CD14-positive monocyte (primary cell): Measurements from ENCODE around the gene USP3. TPM values are rescaled to one million over a fixed set of nuclear protein-coding genes. Genes with fewer than 3 reads are reported as not detected.

Experiments used
- DNase-seq, 3 donors: peaks; one replicate each; pipeline ENCODE4 v3.0.0-alpha.2; 2011 to 2022
- H2AFZ ChIP-seq: 2 replicates; pipeline ENCODE4 v1.6.0; 2012; ENCODE audit warnings: mild to moderate bottlenecking, low read depth, low read length, inconsistent platforms; ENCODE audit not compliant: insufficient read depth, poor library complexity, severe bottlenecking
- H3K27ac ChIP-seq, 2 donors: 1 replicate in 1 of 2; 2 replicates in 1 of 2; pipeline ENCODE4 v1.5.1; 2012 to 2013; ENCODE audit warnings: low read length in 2 of 2, control low read depth in 1 of 2, inconsistent platforms in 1 of 2, low read depth in 1 of 2, mild to moderate bottlenecking in 1 of 2
- H3K27me3 ChIP-seq, 2 donors: one replicate each; pipeline versions ENCODE4 v1.6.0 to v1.6.1; 2011 to 2013; ENCODE audit warnings: low read length in 2 of 2; ENCODE audit not compliant: control insufficient read depth in 2 of 2, insufficient read depth in 2 of 2
- H3K36me3 ChIP-seq, 2 donors: replicated peaks in 1 of 2; 1 replicate in 1 of 2; 2 replicates in 1 of 2; pipeline versions ENCODE4 v1.5.1 to v1.6.1; 2012 to 2013; ENCODE audit warnings: low read length in 2 of 2, control low read depth in 1 of 2, inconsistent platforms in 1 of 2, mild to moderate bottlenecking in 1 of 2; ENCODE audit not compliant: insufficient read depth in 2 of 2, control insufficient read depth in 1 of 2
- H3K4me1 ChIP-seq, 2 donors: 1 replicate in 1 of 2; 2 replicates in 1 of 2; pipeline versions ENCODE4 v1.5.1 to v1.6.1; 2012 to 2013; ENCODE audit warnings: low read length in 2 of 2, control low read depth in 1 of 2, inconsistent platforms in 1 of 2, mild to moderate bottlenecking in 1 of 2, moderate library complexity in 1 of 2; ENCODE audit not compliant: insufficient read depth in 2 of 2, control insufficient read depth in 1 of 2
- H3K4me2 ChIP-seq: replicated peaks from 2 replicates; pipeline ENCODE3; 2012; ENCODE audit warnings: low read length, moderate library complexity, mild to moderate bottlenecking; ENCODE audit not compliant: poor library complexity, severe bottlenecking; ENCODE audit errors: extremely low read depth
- H3K4me3 ChIP-seq, 3 experiments: fragments of 200-600 bp in 1 of 3; sonication (generic) in 1 of 3; replicated peaks in 1 of 3; 1 replicate in 2 of 3; 2 replicates in 1 of 3; pipeline ENCODE4 v1.5.1; 2011 to 2013; ENCODE audit warnings: low read length in 3 of 3, mild to moderate bottlenecking in 3 of 3, control low read depth in 2 of 3, low read depth in 2 of 3, inconsistent platforms in 1 of 3, moderate library complexity in 1 of 3
- H3K79me2 ChIP-seq: 2 replicates; pipeline ENCODE4 v1.6.0; 2012; ENCODE audit warnings: mild to moderate bottlenecking, control low read depth, inconsistent platforms, low read length, moderate library complexity; ENCODE audit not compliant: insufficient read depth
- H3K9ac ChIP-seq: 2 replicates; pipeline ENCODE4 v1.6.0; 2017; ENCODE audit warnings: low read length, mild to moderate bottlenecking; ENCODE audit not compliant: insufficient read depth, poor library complexity, severe bottlenecking
- H3K9me3 ChIP-seq, 2 donors: replicated peaks in 1 of 2; 1 replicate in 1 of 2; 2 replicates in 1 of 2; pipeline versions ENCODE4 v1.5.1 to v1.6.1; 2012 to 2013; ENCODE audit warnings: low read length in 2 of 2, control low read depth in 1 of 2; ENCODE audit not compliant: control insufficient read depth in 1 of 2, insufficient read depth in 1 of 2
- H4K20me1 ChIP-seq: 2 replicates; pipeline ENCODE4 v1.6.0; 2012; ENCODE audit warnings: mild to moderate bottlenecking, low read length, control low read depth, moderate library complexity; ENCODE audit not compliant: insufficient read depth
- H3K27ac Mint-ChIP-seq, 7 donors: one replicate each; pipeline ENCODE4 v1.8.0; 2020; ENCODE audit warnings: mild to moderate bottlenecking in 7 of 7, mixed read lengths in 7 of 7, moderate library complexity in 6 of 7, inconsistent platforms in 2 of 7
- H3K27me3 Mint-ChIP-seq, 3 donors: one replicate each; pipeline ENCODE4 v1.8.0; 2021 to 2022; ENCODE audit warnings: low read depth in 3 of 3, mild to moderate bottlenecking in 3 of 3, mixed read lengths in 3 of 3, moderate library complexity in 3 of 3, inconsistent platforms in 1 of 3
- H3K36me3 Mint-ChIP-seq, 2 donors: one replicate each; pipeline ENCODE4 v1.8.0; 2020; ENCODE audit warnings: mixed read lengths in 2 of 2, inconsistent platforms in 1 of 2, mild to moderate bottlenecking in 1 of 2
- H3K4me1 Mint-ChIP-seq: one replicate; pipeline ENCODE4 v1.8.0; 2020; ENCODE audit warnings: mild to moderate bottlenecking, mixed read lengths
- H3K4me3 Mint-ChIP-seq, 2 donors: one replicate each; pipeline ENCODE4 v1.8.0; 2020; ENCODE audit warnings: mild to moderate bottlenecking in 2 of 2, mixed read lengths in 2 of 2, moderate library complexity in 1 of 2
- H3K9me3 Mint-ChIP-seq, 7 donors: one replicate each; pipeline ENCODE4 v1.8.0; 2020 to 2022; ENCODE audit warnings: mixed read lengths in 7 of 7, mild to moderate bottlenecking in 6 of 7, moderate library complexity in 6 of 7, inconsistent platforms in 2 of 7
- CTCF ChIP-seq: fragments of 200-600 bp; IDR thresholded peaks from one replicate; pipeline ENCODE4 v1.8.0; 2022; ENCODE audit warnings: antibody characterized with exemption, mild to moderate bottlenecking
- WGBS: methylation state at CpG from one replicate; pipeline ENCODE4 v1.1.5; 2013; ENCODE audit warnings: missing lambda C conversion rate; ENCODE audit not compliant: insufficient coverage; 5-methylcytosine and 5-hydroxymethylcytosine counted together
- intact Hi-C, 2 donors: fragments of 100-400 bp; cut with micrococcal nuclease; formaldehyde crosslinking; loops; one replicate each; pipeline versions ENCODE4 v1.15.0 to v1.15.1; 2023
- polyA plus RNA-seq, 3 donors: library from polyadenylated mRNA; depleted of rRNA in 1 of 3; unstranded in 2 of 3; stranded (reverse) in 1 of 3; fragments of 300-500 nt in 2 of 3; fragments of >200 nt in 1 of 3; fragmentation: Illumina TruSeq in 2 of 3; gene quantifications; 1 replicate in 2 of 3; 2 replicates in 1 of 3; pipeline ENCODE4 v1.2.3, GENCODE V29; 2012 to 2021

The USP3 gene
- polyA plus RNA-seq, 3 donors = 91.4 to 167 (median 122) TPM

DNA sequence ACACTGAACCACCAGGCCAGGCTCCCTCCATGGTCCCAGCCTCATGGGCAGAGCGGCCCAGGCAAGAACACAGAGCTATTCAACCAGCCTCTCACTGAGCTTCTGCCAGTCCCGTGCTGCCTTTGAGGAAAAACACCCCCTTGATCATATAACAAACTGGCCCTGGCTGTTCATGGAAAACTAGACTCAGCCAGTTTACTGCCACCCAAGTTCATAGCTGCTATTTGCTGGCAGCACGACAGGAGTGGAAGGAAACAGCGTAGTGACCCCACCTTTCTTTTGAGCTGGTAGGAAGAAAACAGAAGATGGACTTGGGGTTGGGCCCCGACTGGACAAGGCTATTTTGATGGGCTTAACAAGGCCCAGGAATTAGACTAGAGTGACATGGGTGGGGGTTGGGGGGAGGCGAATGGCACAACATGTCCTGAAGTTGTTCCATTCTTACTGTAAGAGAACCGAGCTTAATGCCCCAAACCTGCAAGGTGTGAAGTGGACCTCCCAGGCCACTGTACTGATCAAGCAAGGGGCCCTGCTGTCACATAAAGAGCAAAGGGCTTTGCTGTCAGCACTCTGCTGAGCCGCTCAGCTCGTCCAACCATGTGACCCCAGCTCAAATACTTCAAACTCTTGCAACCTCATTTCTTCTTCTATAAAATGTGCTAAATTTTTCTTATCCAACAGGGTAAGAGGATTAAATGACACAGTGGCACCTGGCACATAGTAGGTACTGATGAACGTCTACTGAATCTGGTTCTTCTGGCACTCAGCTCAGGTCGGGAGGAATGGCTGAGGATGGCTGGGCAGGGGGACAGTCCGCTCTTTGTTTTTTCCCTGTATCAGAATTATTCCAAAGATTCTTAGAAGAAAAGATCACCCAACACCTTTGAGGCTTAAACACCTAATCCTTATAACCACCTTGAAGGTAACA is 94.3 kb downstream of the USP3 start:
- H3K79me2 ChIP-seq = no peaks in the 10 kb centered on the region
- H3K36me3 ChIP-seq = peaks cover 6 to 11% of the 10 kb centered on the region in 2 donors
- peak overlapping the region; percentile 80 to 91 for H3K4me3 Mint-ChIP-seq
- H3K9me3 Mint-ChIP-seq = no peaks in the 10 kb centered on the region
- WGBS = 84% methylated on average over 9 of the region's 12 CpGs
- peak overlapping the region in 1 of 3 experiments; percentile 91 for H3K4me3 ChIP-seq
- H3K27me3 ChIP-seq = no peaks in the 10 kb centered on the region
- H2AFZ ChIP-seq = peak overlapping the region; percentile 90
- no peak overlapping the region for H3K9ac ChIP-seq
- H3K9me3 ChIP-seq = no peaks in the 10 kb centered on the region
- H4K20me1 ChIP-seq = peaks cover 40% of the 10 kb centered on the region
- peaks cover 57% of the 10 kb centered on the region for H3K4me1 Mint-ChIP-seq
- no peak for TF ChIP-seq CTCF
- H3K27ac Mint-ChIP-seq = peak overlapping the region in 2 of 7 donors; percentile 6 to 46
- peak overlapping the region; percentile 89 for H3K4me2 ChIP-seq
- H3K4me1 ChIP-seq = peaks cover 27 to 42% of the 10 kb centered on the region in 2 donors
- H3K36me3 Mint-ChIP-seq = peaks cover 10 to 11% of the 10 kb centered on the region in 2 donors
- peaks cover 0 to 12% (median 8%) of the 10 kb centered on the region in 3 donors for H3K27me3 Mint-ChIP-seq
- no peak overlapping the region for H3K27ac ChIP-seq
- DNase-seq = no peak
- intact Hi-C loops = loop anchor here (10.0 kb wide), 2 partner anchors 304 to 314 kb away; no protein-coding TSS in a partner anchor

DNA sequence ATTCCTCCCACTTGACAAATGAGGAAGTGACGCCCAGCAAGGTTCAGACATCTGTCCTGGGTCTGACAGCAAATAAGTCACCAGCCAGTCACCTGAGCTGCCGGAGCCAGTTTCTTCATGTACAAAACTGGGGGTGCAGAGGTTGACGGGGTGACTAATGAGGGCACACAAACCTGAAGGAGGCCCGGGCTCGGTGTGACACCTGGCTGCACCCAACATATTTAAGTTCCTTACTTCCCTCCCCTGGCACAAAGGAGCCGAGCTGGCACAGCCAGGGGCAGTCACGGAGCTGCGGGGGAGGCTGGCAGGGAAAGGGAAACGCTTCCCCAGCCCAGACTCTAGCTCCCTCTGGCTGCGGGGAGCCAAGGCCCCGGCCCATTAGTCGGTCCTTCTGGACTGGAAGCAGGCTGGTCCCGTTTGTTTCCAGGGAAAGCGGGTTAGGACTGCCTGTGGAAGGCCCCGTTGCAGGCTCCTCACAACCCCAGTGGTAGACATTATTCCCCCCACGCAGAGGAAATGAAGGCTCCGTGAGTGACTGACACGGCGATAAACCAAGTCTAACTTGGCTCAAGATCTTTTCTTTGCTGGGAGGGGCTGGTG is 95.1 kb downstream of the USP3 start:
- Histone ChIP-seq H3K9me3 (no peaks in the 10 kb centered on the region), H3K36me3 (peaks cover 0 to 3% of the 10 kb centered on the region in 2 donors), H3K9ac (peak overlapping the region; percentile 38), H3K27me3 (no peaks in the 10 kb centered on the region), H3K4me3 (peak overlapping the region; percentile 62 to 91 (median 74)), H3K4me1 (peaks cover 27 to 42% of the 10 kb centered on the region in 2 donors), H3K4me2 (peak overlapping the region; percentile 89), H3K79me2 (no peaks in the 10 kb centered on the region), H3K27ac (no peak overlapping the region), H4K20me1 (peaks cover 32% of the 10 kb centered on the region), H2AFZ (peak overlapping the region; percentile 90)
- intact Hi-C loops = loop anchor here (10.0 kb wide), 2 partner anchors 305 to 315 kb away; no protein-coding TSS in a partner anchor
- WGBS = 3% methylated on average over 10 of the region's 19 CpGs
- Mint-ChIP-seq H3K4me1 (peaks cover 51% of the 10 kb centered on the region), H3K36me3 (peaks cover 4 to 6% of the 10 kb centered on the region in 2 donors), H3K27me3 (peaks cover 2 to 12% (median 8%) of the 10 kb centered on the region in 3 donors), H3K27ac (peak overlapping the region in 2 of 7 donors; percentile 20 to 58), H3K9me3 (no peaks in the 10 kb centered on the region), H3K4me3 (peak overlapping the region; percentile 80 to 91)
- DNase-seq = peak; percentile 38 to 61 (median 56)
- TF ChIP-seq CTCF = peak; percentile 66
